ENCODE results near the gene ESPN. TPM values are rescaled to one million over a fixed set of nuclear protein-coding genes. Genes with fewer than 3 reads are reported as not detected.

ESPN gene, protein sequence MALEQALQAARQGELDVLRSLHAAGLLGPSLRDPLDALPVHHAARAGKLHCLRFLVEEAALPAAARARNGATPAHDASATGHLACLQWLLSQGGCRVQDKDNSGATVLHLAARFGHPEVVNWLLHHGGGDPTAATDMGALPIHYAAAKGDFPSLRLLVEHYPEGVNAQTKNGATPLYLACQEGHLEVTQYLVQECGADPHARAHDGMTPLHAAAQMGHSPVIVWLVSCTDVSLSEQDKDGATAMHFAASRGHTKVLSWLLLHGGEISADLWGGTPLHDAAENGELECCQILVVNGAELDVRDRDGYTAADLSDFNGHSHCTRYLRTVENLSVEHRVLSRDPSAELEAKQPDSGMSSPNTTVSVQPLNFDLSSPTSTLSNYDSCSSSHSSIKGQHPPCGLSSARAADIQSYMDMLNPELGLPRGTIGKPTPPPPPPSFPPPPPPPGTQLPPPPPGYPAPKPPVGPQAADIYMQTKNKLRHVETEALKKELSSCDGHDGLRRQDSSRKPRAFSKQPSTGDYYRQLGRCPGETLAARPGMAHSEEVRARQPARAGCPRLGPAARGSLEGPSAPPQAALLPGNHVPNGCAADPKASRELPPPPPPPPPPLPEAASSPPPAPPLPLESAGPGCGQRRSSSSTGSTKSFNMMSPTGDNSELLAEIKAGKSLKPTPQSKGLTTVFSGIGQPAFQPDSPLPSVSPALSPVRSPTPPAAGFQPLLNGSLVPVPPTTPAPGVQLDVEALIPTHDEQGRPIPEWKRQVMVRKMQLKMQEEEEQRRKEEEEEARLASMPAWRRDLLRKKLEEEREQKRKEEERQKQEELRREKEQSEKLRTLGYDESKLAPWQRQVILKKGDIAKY
- not detected for polyA plus RNA-seq (2012; ENCODE audit: insufficient read depth, insufficient read length, low read depth)

DNA sequence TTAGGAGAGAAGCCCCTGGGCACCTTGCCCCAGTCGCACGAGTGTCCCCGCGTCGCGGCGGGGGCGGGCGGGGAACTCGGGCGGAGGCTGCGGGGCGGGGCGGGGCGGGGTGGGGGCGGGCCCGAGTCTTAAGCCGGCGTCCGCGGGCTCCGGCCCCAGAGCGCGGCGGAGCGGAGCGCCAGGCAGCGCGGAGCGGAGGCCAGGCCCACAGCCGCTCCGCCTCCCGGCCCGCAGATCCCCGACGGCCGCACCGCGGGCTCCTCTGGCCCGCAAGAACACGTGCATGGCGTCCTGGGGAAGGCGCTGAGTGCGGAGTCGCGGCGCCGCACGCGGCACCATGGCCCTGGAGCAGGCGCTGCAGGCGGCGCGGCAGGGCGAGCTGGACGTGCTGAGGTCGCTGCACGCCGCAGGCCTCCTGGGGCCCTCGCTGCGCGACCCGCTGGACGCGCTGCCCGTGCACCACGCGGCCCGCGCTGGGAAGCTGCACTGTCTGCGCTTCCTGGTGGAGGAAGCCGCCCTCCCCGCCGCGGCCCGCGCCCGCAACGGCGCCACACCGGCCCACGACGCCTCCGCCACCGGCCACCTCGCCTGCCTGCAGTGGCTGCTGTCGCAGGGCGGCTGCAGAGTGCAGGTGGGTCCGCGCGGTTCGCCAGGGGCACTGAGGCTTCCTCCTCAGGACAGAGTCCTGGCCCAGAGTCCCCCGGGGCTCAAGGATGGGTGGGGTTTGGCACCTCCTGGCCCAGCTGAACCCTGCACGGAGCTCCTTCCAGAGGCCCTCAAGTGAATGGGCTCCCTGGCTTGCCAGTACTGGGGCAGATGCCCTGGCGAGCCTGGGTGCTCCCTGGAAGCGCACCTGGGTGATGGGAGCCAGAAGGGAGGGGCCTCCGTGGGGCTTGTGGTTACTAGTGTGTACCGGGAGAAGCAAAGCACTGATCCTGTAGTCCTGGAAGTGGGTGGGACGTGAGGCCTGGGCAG is at the start of gene ESPN:
Gene ESPN (plus strand): TSS at position 158 of the 975 bp plus-strand sequence. CDS start 180 bp downstream, at position 338.
- DNase-seq: no peak
- no peaks in the 10 kb centered on the region for H3K4me1 ChIP-seq
- TF ChIP-seq, protein P1, sequence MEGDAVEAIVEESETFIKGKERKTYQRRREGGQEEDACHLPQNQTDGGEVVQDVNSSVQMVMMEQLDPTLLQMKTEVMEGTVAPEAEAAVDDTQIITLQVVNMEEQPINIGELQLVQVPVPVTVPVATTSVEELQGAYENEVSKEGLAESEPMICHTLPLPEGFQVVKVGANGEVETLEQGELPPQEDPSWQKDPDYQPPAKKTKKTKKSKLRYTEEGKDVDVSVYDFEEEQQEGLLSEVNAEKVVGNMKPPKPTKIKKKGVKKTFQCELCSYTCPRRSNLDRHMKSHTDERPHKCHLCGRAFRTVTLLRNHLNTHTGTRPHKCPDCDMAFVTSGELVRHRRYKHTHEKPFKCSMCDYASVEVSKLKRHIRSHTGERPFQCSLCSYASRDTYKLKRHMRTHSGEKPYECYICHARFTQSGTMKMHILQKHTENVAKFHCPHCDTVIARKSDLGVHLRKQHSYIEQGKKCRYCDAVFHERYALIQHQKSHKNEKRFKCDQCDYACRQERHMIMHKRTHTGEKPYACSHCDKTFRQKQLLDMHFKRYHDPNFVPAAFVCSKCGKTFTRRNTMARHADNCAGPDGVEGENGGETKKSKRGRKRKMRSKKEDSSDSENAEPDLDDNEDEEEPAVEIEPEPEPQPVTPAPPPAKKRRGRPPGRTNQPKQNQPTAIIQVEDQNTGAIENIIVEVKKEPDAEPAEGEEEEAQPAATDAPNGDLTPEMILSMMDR (IDR thresholded peaks at IDR 0.05; ENCODE audit: low read depth, low read length): no peak
- H3K4me3 ChIP-seq (ENCODE audit: low read depth, low read length): no peak within 1 kb of the TSS
- H3K27me3 ChIP-seq: peaks cover 43% of the 10 kb centered on the region
- H3K9me3 ChIP-seq: no peaks in the 10 kb centered on the region
- H3K36me3 ChIP-seq: no peaks in the 10 kb centered on the region

DNA sequence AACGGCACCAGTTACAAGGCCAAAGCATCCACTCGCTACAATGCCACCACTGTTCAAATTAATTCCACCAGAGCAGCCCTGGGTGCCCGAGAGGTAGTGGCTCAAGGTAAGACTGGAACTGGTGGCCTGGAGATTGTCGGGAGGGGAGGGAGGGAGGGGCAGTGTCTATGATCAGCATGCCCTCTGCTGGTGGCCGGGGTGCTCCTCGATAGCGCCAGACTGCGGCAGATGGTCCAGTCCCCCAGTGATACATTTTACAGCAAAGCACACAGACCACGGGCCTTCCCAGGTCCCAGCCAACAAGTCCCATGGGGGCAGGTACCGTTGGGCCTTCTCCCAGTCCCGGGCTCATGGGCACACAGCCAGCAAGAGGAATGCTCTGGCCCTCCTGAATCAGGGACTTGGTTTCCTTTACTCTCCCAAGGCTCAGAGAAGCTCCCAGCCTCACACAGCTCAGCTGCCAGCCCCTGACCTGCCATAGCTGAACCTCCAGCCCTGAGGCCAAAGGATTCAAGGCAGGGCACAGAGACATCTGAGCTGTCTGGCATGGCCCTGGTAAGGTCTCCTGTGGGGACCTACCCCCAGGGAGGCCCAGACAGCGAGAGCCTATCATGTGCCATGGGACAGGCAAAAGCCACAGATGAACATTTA is 46.4 kb upstream of the ESPN start:
- peak; percentile 72 for DNase-seq
- H3K27me3 ChIP-seq: no peaks in the 10 kb centered on the region
- no peaks in the 10 kb centered on the region for H3K9me3 ChIP-seq
- H3K36me3 ChIP-seq: no peaks in the 10 kb centered on the region
- TF ChIP-seq, protein P1 (IDR thresholded peaks at IDR 0.05; ENCODE audit: low read depth, low read length): peak; percentile 51
- H3K4me3 ChIP-seq (ENCODE audit: low read depth, low read length): no peak overlapping the region
- no peaks in the 10 kb centered on the region; the same call in 1 of the 2 replicates for H3K4me1 ChIP-seq

DNA sequence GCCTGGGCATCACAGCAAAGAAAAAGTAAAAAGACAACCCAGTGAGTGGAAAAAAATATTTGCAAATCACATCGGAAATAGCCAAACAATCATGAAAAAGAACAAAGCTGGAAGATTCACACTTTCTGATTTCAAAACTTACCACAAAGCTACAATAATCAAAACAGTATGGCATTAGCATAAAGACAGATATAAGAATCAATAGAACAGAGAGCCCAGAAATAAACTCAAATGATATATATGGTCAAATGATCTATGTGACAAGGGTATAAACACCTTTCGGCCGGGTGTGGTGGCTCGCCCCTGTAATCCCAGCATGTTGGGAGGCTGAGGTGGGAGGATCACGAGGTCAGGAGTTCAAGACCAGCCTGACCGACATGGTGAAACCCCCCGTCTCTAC is 44.5 kb upstream of the ESPN start:
- H3K4me3 ChIP-seq (ENCODE audit: low read depth, low read length): no peak overlapping the region
- TF ChIP-seq, protein P1 (IDR thresholded peaks at IDR 0.05; ENCODE audit: low read depth, low read length): no peak
- no peaks in the 10 kb centered on the region for H3K36me3 ChIP-seq
- no peak for DNase-seq
- no peaks in the 10 kb centered on the region for H3K9me3 ChIP-seq
- H3K27me3 ChIP-seq: no peaks in the 10 kb centered on the region
- H3K4me1 ChIP-seq: no peaks in the 10 kb centered on the region; the same call in 1 of the 2 replicates

DNA sequence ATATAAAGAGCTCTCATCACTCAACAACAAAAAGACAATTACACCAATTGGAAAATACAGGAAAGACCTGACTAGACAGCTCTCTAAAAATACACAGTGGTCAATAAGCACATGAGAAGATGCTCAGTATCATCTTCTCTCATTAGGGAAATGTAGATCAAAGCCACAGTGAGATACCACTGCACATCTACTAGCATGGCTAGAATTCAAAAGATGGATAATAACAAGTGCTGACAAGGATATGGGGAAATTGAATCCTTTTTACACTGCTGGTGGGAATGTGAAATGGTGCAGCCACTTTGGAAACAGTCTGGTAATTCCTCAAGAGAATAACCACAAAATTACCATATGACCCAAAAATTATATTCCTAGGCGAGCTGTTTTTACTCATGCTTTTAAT is 40.4 kb upstream of the ESPN start:
- DNase-seq: no peak

DNA sequence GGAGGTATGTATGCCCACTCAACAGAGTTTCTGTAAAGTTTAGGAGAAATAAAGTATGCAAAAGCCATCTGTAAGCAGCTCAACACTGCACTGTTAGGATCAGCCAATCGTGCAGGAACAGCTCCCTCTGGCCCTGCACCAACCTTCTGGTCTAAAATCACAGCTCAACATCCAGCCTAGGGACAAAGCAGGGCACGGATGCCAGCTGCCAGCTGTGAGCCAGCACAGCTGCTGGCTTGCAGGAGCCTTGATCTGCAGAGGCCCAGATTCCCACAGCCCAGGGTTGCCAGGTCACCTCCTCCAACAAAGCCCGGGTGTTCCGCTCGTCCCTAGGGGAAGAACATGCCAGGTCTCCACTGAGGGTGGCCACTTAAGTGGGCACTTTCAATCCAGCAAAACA is 39.6 kb upstream of the ESPN start:
- TF ChIP-seq, protein P1 (IDR thresholded peaks at IDR 0.05; ENCODE audit: low read depth, low read length): no peak
- H3K4me1 ChIP-seq: no peaks in the 10 kb centered on the region
- no peaks in the 10 kb centered on the region for H3K36me3 ChIP-seq
- no peaks in the 10 kb centered on the region for H3K27me3 ChIP-seq
- DNase-seq: peak; percentile 35
- peak overlapping the region; percentile 42 for H3K4me3 ChIP-seq (ENCODE audit: low read depth, low read length)
- H3K9me3 ChIP-seq: no peaks in the 10 kb centered on the region

More for the DNA sequence above, 40.4 kb upstream of the ESPN start:
- no peaks in the 10 kb centered on the region for H3K4me1 ChIP-seq
- TF ChIP-seq, protein P1 (IDR thresholded peaks at IDR 0.05; ENCODE audit: low read depth, low read length): no peak
- H3K36me3 ChIP-seq: no peaks in the 10 kb centered on the region
- H3K9me3 ChIP-seq: no peaks in the 10 kb centered on the region
- H3K27me3 ChIP-seq: no peaks in the 10 kb centered on the region
- no peak overlapping the region for H3K4me3 ChIP-seq (ENCODE audit: low read depth, low read length)

Data from BE2C (cell line).